Endothelial cell of umbilical vein (primary cell): ENCODE data around the gene ITGA11. TPM values are rescaled to one million over a fixed set of nuclear protein-coding genes. Genes with fewer than 3 reads are reported as not detected.

ENCODE experiments used
- BruUV-seq: library from RNA; stranded (reverse); fragments of 400-500 nt; replicated peaks from 2 replicates; lab custom pipeline; 2021; lab: Mats Ljungman, UMichigan
- CTCF ChIA-PET: fragments of 300-600, 350-600 bp; sonication (Branson Sonifier 250); formaldehyde crosslinking; loops from one replicate; lab custom pipeline; 2021; ENCODE audit warnings: antibody characterized with exemption, inconsistent platforms; lab: Charles Lee
- POLR2A ChIA-PET: fragments of 300-600, 350-600 bp; sonication (Branson Sonifier 250); formaldehyde crosslinking; loops from one replicate; lab custom pipeline; 2021; ENCODE audit warnings: antibody characterized with exemption, inconsistent platforms; lab: Charles Lee
- DNase-seq: peaks from one replicate; pipeline ENCODE4 v3.0.0-alpha.2; 2011; ENCODE audit warnings: low read depth, low spot score
- FAIRE-seq: peaks from 2 replicates; lab custom pipeline; 2011; peaks lifted over from hg19 to GRCh38; lab: Jason Lieb, UNC
- H2AFZ ChIP-seq: 2 replicates; pipeline ENCODE4 v1.6.0; 2012; ENCODE audit warnings: low read depth, low read length, control low read depth, inconsistent platforms
- H3K27ac ChIP-seq: 2 replicates; pipeline ENCODE4 v1.5.1; 2011; ENCODE audit warnings: low read depth, mild to moderate bottlenecking, control low read depth, low read length, moderate library complexity; ENCODE audit not compliant: insufficient read depth
- H3K27me3 ChIP-seq, 2 experiments: 2 replicates each; pipeline versions ENCODE4 v1.6.0 to v1.6.1; 2011; ENCODE audit warnings: low read length in 2 of 2, mixed read lengths in 1 of 2; ENCODE audit not compliant: control insufficient read depth in 2 of 2, insufficient read depth in 2 of 2
- H3K36me3 ChIP-seq, 2 experiments: 2 replicates in 1 of 2; 3 replicates in 1 of 2; pipeline ENCODE4 v1.5.1; 2011; ENCODE audit warnings: low read length in 2 of 2, mild to moderate bottlenecking in 1 of 2, moderate library complexity in 1 of 2; ENCODE audit not compliant: control insufficient read depth in 2 of 2, insufficient read depth in 2 of 2; ENCODE audit errors: extremely low read depth in 1 of 2
- H3K4me1 ChIP-seq: 3 replicates; pipeline ENCODE4 v1.5.1; 2011; ENCODE audit warnings: mild to moderate bottlenecking, low read length; ENCODE audit not compliant: control insufficient read depth, insufficient read depth; ENCODE audit errors: extremely low read depth
- H3K4me2 ChIP-seq: 2 replicates; pipeline ENCODE4 v1.6.1; 2011; ENCODE audit warnings: low read length, control low read depth, mixed read lengths; ENCODE audit not compliant: insufficient read depth
- H3K4me3 ChIP-seq, 3 experiments: fragments of 200-600 bp in 1 of 3; sonication (generic), shearing (Covaris generic) in 1 of 3; replicated peaks in 1 of 3; 2 replicates each; pipeline ENCODE4 v1.5.1; 2011 to 2016; ENCODE audit warnings: control low read depth in 3 of 3, low read length in 3 of 3, mild to moderate bottlenecking in 2 of 3, inconsistent platforms in 1 of 3, low read depth in 1 of 3, moderate library complexity in 1 of 3; ENCODE audit not compliant: insufficient read depth in 1 of 3
- H3K79me2 ChIP-seq: 2 replicates; pipeline ENCODE4 v1.6.0; 2012; ENCODE audit warnings: low read length, inconsistent platforms; ENCODE audit not compliant: control insufficient read depth, insufficient read depth
- H3K9ac ChIP-seq: replicated peaks from 2 replicates; pipeline ENCODE3; 2011; ENCODE audit warnings: low read length, control low read depth; ENCODE audit not compliant: insufficient read depth; ENCODE audit errors: extremely low read depth
- H3K9me1 ChIP-seq: replicated peaks from 3 replicates; pipeline ENCODE4 v1.6.0; 2011; ENCODE audit warnings: mild to moderate bottlenecking, low read length; ENCODE audit not compliant: control insufficient read depth, insufficient read depth; ENCODE audit errors: extremely low read depth
- H3K9me3 ChIP-seq: replicated peaks from 2 replicates; pipeline ENCODE4 v1.5.1; 2012; ENCODE audit warnings: low read length, inconsistent platforms; ENCODE audit not compliant: control insufficient read depth, insufficient read depth
- H4K20me1 ChIP-seq: replicated peaks from 2 replicates; pipeline ENCODE3; 2011; ENCODE audit warnings: mild to moderate bottlenecking, low read length; ENCODE audit not compliant: control insufficient read depth, insufficient read depth; ENCODE audit errors: extremely low read depth
- EZH2 ChIP-seq: IDR thresholded peaks from 2 replicates; pipeline ENCODE4 v1.6.1; 2012; ENCODE audit warnings: borderline replicate concordance, low read depth, mild to moderate bottlenecking, moderate library complexity, low read length, inconsistent platforms; ENCODE audit not compliant: severe bottlenecking
- FOS ChIP-seq: IDR thresholded peaks from 2 replicates; pipeline ENCODE4 v1.6.1; 2011; ENCODE audit warnings: mild to moderate bottlenecking, low read length, moderate library complexity, borderline replicate concordance; ENCODE audit not compliant: insufficient read depth
- GATA2 ChIP-seq: IDR thresholded peaks from 2 replicates; pipeline ENCODE4 v1.7.0; 2011; ENCODE audit warnings: low read depth, mild to moderate bottlenecking, moderate library complexity, mixed read lengths, low read length; ENCODE audit not compliant: insufficient read length, insufficient read depth
- JUN ChIP-seq: IDR thresholded peaks from 2 replicates; pipeline ENCODE4 v1.6.1; 2011; ENCODE audit warnings: borderline replicate concordance, low read depth; ENCODE audit not compliant: insufficient read length, insufficient read depth
- MYC ChIP-seq: IDR thresholded peaks from one replicate; pipeline ENCODE4 v1.6.1; 2011; ENCODE audit warnings: mild to moderate bottlenecking, low read depth, low read length
- POLR2A ChIP-seq: IDR thresholded peaks from 2 replicates; pipeline ENCODE4 v1.6.1; 2012; ENCODE audit warnings: low read depth, mild to moderate bottlenecking, control low read depth, low read length
- POLR2AphosphoS5 ChIP-seq: IDR thresholded peaks from 2 replicates; pipeline ENCODE4 v1.6.1; 2012; ENCODE audit warnings: low read depth, mild to moderate bottlenecking, control low read depth, low read length, moderate library complexity; ENCODE audit not compliant: insufficient read depth
- dilution Hi-C: fragments of 300-500 bp; cut with MboI; formaldehyde crosslinking; loops from one replicate; pipeline ENCODE4 v1.15.0; 2019; ENCODE audit warnings: low sequenced_read_pairs; ENCODE audit not compliant: extremely low pct_ligation_motif_present
- intact Hi-C: fragments of 100-400 bp; cut with micrococcal nuclease; formaldehyde crosslinking; loops from one replicate; pipeline ENCODE4 v1.10.0; 2022
- polyA plus RNA-seq, 4 experiments: library from polyadenylated mRNA; depleted of rRNA in 3 of 4; stranded (reverse) in 3 of 4; unstranded in 1 of 4; fragments of >200 nt; gene quantifications; 2 replicates each; pipeline versions ENCODE4 v1.2.1 to v1.2.3, GENCODE V29; 2011 to 2012; ENCODE audit warnings: missing spikeins in 1 of 4
- total RNA-seq: library from RNA; stranded (reverse); gene quantifications from 2 replicates; pipeline ENCODE4 v1.2.3, GENCODE V29; 2021
- TF ChIP-seq, protein P1 (sequence below), 2 donors: IDR thresholded peaks; 1 replicate in 1 of 2; 2 replicates in 1 of 2; pipeline ENCODE4 v1.5.1; 2011; ENCODE audit warnings: low read length in 2 of 2, mild to moderate bottlenecking in 2 of 2, moderate library complexity in 2 of 2, control low read depth in 1 of 2, inconsistent platforms in 1 of 2, low read depth in 1 of 2; ENCODE audit not compliant: insufficient read depth in 1 of 2; ENCODE audit errors: extremely low read depth in 1 of 2
- TF ChIP-seq, protein P2 (sequence below): IDR thresholded peaks from 2 replicates; pipeline ENCODE4 v1.6.1; 2011; ENCODE audit not compliant: insufficient read depth, insufficient read length

The ITGA11 gene
- total and polyA plus RNA-seq, 2 donors (not counting 3 experiments of a cell fraction or from before 2014, with no cell fraction given), result 0.18 to 1.0 TPM

DNA sequence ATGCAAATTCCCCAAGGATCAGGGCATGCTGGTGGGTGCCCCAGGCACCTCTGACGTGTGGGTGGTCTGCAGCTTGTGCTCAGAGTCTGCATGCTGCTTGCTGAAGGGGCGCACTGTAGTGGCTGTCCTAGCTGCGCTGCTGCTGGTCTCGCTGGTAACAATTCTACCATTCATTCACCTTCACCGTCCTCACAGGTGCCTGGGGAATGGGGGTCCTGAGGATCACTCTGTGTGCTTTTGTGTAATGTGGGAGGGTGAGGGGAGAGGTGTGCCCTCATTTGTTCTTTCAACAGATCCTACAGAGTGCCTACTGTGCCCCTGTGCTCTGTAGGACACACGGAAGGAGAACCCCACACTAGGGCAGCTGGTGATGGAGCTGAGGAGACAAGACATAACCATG lies 2.1 kb upstream of the ITGA11 start:
- intact Hi-C loops, result no loop called here
- no peak for DNase-seq
- no peak for TF ChIP-seq EZH2
- TF ChIP-seq, protein P1, sequence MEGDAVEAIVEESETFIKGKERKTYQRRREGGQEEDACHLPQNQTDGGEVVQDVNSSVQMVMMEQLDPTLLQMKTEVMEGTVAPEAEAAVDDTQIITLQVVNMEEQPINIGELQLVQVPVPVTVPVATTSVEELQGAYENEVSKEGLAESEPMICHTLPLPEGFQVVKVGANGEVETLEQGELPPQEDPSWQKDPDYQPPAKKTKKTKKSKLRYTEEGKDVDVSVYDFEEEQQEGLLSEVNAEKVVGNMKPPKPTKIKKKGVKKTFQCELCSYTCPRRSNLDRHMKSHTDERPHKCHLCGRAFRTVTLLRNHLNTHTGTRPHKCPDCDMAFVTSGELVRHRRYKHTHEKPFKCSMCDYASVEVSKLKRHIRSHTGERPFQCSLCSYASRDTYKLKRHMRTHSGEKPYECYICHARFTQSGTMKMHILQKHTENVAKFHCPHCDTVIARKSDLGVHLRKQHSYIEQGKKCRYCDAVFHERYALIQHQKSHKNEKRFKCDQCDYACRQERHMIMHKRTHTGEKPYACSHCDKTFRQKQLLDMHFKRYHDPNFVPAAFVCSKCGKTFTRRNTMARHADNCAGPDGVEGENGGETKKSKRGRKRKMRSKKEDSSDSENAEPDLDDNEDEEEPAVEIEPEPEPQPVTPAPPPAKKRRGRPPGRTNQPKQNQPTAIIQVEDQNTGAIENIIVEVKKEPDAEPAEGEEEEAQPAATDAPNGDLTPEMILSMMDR (IDR thresholded peaks at IDR 0.05; ENCODE audit: extremely low read depth in 1 of 2, insufficient read depth in 1 of 2, low read depth in 1 of 2, low read length in 2 of 2), result no peak
- TF ChIP-seq, protein P2, sequence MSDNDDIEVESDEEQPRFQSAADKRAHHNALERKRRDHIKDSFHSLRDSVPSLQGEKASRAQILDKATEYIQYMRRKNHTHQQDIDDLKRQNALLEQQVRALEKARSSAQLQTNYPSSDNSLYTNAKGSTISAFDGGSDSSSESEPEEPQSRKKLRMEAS, result no peak
- no peak for TF ChIP-seq GATA2
- TF ChIP-seq POLR2A, result no peak
- TF ChIP-seq POLR2AphosphoS5, result no peak
- no peak for TF ChIP-seq JUN
- no peak for TF ChIP-seq MYC
- no peak for TF ChIP-seq FOS
- Histone ChIP-seq H3K9me3 (no peaks in the 10 kb centered on the region), H3K9ac (no peak overlapping the region), H3K9me1 (no peaks in the 10 kb centered on the region), H4K20me1 (no peaks in the 10 kb centered on the region), H3K4me3 (no peak overlapping the region), H3K27ac (no peak overlapping the region), H3K36me3 (no peaks in the 10 kb centered on the region), H3K79me2 (no peaks in the 10 kb centered on the region), H3K4me2 (no peak overlapping the region), H2AFZ (no peak overlapping the region), H3K27me3 (peaks cover 70 to 87% of the 10 kb centered on the region in 2 experiments), H3K4me1 (peaks cover 13% of the 10 kb centered on the region)
- no TSS peak for BruUV-seq
- CTCF ChIA-PET, result no interaction called here
- POLR2A ChIA-PET, result no interaction called here
- dilution Hi-C loops, result no loop called here
- no peak for FAIRE-seq
